NCI-H2171 (cell line): Measurements from ENCODE around the gene GPHN.
A peak's percentile ranks its signal among the peaks of the same experiment; 100 is the strongest.
"Not testable (repeated sequence)": the region's sequence is repeated elsewhere in the genome, so short reads cannot be mapped to it uniquely, and the experiment has no call there.

ENCODE experiments used
- DNase-seq: peaks from one replicate; lab custom pipeline; 2025; lab: John Stamatoyannopoulos, UW

The GPHN gene

DNA sequence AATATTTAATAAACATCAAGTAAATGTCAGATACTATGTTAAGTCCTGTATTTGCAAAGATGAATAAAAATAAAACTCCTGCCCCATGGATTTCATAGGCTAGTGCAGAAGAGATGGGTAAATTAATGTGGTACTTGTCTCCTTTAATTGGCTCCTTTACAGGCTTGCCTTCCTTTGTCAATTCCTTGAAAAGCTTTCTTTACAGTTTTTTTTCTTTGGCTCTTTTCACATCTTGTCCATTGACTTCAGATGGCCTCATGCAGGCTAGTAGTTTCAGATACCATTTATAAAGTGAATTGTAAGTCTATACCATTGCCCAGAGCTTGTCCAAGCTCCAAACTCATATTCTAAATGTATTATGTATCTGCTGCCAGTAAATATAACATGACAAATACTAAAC is 552.6 kb downstream of the GPHN start:
- no peak for DNase-seq

DNA sequence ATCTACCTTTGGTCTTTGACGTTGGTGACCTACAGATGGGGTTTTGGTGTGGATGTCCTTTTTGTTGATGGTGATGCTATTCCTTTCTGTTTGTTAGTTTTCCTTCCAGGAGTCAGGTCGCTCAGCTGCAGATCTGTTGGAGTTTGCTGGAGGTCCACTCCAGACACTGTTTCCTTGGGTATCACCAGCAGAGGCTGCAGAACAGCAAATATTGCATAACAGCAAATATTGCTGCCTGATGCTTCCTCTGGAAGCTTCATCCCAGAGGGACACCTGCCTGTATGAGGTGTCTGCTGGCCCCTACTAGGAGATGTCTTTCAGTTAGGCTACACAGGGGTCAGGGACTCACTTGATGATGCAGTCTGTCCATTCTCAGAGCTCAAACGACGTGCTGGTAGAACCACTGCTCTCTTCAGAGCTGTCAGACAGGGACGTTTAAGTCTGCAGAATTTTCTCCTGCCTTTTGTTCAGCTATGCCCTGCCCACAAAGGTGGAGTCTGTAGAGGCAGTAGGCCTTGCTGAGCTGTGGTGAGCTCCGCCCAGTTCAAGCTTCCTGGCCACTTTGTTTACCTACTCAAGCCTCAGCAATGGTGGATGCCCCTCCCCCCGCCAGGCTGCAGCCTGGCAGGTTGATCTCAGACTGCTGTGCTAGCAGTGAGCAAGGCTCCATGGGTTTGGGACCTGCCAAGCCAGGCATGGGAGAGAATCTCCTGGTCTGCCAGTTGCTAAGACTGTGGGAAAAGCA is 559.3 kb downstream of the GPHN start:
- not testable (repeated sequence) for DNase-seq

- DNase-seq: no peak
Measured at GRCh38 chr14:67068251-67068650, 560.3 kb downstream of the GPHN start.

GRCh38 chr14:67071506-67071905 is 563.6 kb downstream of the GPHN start:
- DNase-seq: no peak

DNA sequence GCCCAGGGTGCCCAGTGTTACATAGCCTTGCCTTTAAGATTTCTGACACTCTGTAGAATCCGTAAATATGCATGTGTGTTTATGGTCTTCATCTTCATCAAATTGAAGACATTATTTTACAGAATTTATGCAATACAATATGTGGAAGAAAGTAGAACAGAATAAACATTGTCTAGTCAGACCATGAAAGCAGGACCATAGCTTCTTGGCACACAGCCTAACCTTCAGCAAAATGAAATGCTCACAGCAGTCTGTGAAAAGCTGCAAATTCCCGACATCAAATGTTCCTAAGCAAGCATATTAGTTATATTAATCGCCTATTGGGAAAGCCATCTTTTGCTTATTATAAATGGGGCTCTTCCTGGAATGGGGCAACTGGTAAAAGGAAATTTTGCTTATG is 570.0 kb downstream of the GPHN start:
- DNase-seq: no peak

DNA sequence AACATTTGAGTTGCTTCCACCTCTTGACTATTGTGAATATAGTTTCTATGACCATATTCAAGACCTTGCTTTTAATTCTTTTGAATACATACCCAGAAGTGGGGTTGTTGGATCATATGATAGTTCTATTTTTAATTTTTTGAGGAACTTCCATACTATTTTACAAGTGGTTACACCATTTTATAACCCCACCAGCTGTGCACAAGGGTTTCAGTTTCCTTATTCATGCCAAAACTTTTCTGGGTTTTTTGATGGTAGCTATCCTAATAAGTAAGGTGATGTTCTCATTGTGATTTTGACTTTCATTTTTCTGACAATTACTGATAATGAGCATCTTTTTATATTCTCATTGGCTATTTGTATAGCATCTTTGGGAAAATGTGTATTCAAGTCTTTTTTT is 571.9 kb downstream of the GPHN start:
- DNase-seq: no peak

DNA sequence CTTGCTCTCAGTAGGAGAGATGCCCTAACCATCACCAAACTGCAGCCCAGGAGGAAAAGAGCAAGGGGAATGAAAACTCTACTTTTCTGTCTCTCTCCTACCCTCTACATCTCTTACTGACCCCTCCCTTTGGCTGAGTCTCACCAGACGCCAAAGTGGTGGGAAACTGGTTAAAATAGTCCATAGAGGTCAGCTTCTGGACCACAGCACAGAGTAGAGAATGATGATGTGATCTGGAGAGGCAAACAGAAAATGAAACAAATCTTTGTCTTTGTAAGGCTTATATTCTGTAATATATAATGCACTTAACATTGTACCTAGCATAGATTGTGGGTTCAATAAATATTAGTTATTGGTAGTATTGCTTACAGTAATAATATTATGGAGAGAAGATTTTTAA is 600.3 kb downstream of the GPHN start:
- no peak for DNase-seq

GRCh38 chr14:67111022-67111421 is 603.1 kb downstream of the GPHN start:
- no peak for DNase-seq

DNA sequence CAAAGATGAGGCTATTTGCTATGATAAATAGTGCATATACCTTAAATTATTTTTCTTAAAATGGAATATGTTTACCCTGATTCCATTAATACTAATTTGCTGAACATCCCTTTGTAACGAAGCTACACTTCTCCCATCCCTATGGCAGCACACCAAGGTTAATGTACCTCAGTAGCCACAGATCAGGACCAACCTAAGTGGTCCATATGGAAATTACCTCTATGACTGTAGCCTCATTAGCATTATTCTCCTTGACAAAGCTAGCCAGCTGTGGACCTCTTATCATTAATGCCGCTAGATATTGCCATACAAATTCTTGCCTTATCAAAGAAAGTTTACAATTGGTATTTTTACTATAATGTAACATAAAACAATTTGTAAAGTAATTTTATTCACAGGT is 604.4 kb downstream of the GPHN start:
- no peak for DNase-seq

GRCh38 chr14:67127174-67127573 is 619.2 kb downstream of the GPHN start:
- no peak for DNase-seq

GRCh38 chr14:67129768-67130167 is 621.8 kb downstream of the GPHN start:
- DNase-seq: no peak

- DNase-seq: no peak
Measured at GRCh38 chr14:67131691-67132090, 623.7 kb downstream of the GPHN start.

- DNase-seq: no peak
Measured at GRCh38 chr14:67133144-67133543, 625.2 kb downstream of the GPHN start.

DNA sequence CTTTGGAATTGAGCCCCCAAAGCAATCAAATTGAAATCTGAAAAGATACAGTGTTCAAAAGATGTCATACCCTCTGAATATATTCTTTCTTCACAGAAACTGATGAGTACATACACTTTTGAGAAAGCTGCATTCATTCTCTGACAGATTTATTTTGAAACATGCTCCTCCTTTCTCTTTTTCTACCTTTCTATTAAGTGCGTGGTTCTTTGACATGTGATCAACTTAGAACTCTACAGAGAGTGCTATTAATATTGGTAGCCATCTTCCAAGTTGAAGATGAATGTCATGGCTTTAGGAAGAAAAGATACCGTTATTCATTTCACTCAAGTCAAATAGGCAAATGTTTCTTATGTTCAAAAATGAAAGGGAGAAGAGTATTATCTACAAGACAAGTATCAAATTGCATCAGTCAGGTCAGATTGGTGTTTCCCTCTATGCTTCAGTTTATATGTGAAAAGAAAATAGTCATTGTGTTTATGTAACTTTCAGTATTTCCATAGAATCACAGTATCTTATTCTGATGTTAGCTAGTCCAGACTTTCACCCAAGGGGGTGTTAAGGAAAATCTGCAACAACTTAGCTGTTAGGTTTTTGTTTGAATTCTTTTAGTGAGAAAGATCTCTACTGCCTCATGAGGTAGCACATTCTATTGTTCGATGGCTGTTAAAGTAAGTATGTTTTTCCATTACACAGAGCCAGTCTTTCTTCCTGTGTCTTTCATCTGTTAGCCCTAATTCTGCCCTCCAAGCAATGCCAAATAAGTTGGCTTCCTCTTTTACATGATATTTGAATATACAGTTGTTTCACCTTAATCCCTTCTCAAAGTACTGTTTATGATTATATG is 625.9 kb downstream of the GPHN start:
- no peak for DNase-seq

DNA sequence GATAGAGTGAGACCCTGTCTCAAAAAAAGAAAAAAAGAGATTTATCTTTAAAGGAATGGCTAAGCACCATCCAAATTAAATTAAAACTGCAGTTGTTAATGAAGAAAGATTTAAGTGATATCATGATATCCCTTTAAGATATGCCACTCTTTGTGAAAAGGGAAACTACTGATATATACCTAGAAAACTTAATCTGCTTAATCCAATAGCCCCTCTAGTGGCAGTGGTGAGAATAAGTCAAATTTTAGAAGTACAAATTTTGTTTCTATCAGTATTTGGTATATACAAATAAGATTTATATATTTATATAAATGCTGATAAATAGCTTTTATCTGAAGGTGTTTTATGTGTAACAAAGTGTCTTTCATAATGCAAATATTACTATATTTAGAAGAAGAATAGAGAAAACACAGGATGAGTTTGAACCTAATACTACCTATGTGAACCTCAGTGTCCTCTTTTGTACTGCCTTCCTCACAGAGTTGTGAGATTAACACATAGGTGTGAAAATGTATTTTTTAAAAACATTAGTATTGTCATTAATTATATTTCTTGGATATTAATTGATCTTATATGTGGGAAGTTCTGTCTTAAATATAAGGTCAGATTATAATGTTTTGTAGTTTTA is 629.9 kb downstream of the GPHN start:
- peak; percentile 1 for DNase-seq

DNA sequence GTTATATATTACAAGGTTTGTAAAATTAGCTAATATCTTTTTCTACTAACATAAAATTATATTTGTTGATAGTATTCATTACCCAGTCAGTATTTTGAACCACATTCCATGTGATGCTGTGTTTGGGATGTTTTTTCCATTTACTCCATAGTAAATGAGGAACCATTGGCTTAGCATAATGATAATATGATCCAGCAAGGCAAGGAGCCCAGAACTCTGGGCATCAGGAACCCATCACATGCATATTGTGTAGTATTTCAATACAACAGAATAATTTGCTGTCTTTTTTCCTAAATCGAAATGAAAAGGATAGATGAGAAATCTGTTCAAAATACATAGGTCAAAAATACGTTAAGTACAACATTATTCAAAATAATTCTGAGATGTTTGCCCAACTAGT is 632.6 kb downstream of the GPHN start:
- no peak for DNase-seq

DNA sequence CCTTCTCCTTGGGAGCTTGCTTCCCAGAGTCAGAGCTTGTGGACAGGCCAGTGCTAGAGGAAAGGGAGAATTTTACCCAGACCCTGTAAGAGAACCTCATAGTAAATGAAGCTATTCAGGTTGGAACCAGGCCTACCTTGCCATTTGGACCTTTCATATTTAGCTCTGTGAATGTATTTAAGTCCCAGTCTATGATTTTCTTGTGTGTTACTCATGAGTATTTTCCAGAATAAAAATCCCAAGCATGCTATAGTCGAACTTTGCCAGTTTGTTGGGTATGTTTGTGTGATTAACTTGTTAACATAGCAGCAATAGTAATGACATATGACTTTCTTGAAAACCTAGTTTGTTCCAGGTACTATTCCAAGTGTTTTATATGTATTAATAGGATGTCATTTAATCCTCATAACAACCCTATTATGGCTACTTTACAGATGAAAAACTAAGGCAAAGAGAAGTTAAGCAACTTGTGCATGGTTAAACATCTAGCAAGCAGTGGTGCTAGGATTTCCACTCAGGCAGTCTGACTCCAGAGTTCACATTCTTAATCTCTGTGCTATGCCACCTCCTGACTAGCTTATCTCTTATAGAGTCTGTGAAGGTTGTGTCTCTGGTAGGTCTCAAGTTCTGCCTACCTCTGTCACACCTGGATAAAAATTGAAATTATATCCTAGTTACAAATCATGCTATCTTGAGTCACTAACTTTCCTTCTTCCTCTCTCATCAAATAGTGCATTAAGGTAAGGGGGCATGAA is 633.4 kb downstream of the GPHN start:
- DNase-seq: no peak

GRCh38 chr14:67151082-67151666 is 643.2 kb downstream of the GPHN start:
- DNase-seq: no peak

- no peak for DNase-seq
Measured at GRCh38 chr14:67158566-67158965, 650.6 kb downstream of the GPHN start.

DNA sequence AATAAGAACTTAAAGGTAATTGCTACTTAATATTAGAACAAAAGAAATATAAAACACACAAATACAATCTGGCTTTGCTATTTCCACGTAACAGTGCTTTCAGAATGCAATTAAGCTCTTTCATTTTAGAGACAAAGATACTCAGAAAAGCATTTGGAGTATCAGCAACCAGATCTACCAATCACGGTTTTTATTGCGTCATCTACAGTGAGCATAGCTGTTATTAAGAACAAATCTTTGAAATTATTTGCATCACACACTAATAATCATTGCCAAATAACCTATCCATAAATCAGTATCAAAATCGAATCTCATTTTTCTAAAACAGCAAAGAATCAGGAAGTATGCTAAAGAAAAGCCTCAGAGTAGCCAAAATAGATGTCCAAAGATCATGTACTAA is 654.4 kb downstream of the GPHN start:
- DNase-seq: no peak

DNA sequence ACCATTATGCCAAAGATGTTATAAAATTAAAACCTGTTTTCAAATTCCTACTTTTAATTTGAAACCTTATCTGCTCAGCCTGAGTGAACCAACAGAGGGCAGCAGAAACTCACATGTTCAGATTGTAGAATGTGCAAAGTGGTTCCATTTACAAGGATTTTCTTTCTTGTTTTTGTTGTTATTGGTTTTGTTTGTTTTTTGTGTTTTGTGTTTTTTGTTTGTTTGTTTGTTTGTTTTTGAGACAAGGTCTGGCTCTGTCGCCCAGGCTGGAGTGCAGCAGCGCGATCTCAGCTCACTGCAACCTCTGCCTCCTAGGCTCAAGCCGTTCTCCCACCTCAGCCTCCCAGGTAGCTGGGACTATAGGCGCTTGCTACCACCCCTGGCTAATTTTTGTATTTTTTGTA is 658.5 kb downstream of the GPHN start:
- DNase-seq: peak; percentile 2
